RWPE1 (cell line): Measurements from ENCODE around the gene RBM27.

Experiments used
- CTCF ChIA-PET: fragments of 350-600 bp; sonication (Branson Sonifier 250); formaldehyde crosslinking; extraction: SDS; loops from one replicate; lab custom pipeline; 2021; lab: Yijun Ruan, JAX
- POLR2A ChIA-PET: fragments of 400-600 bp; formaldehyde crosslinking; extraction: SDS; loops from one replicate; lab custom pipeline; 2020; ENCODE audit warnings: antibody characterized with exemption; ENCODE audit not compliant: low non-redundant PET; lab: Yijun Ruan, JAX
- DNase-seq: peaks from one replicate; pipeline ENCODE4 v3.0.0; 2012; ENCODE audit warnings: low spot score
- H3K27ac ChIP-seq: fragments of 450-650 bp; 2 replicates; pipeline ENCODE4 v1.5.1; 2017
- CTCF ChIP-seq: fragments of 450-650 bp; conservative IDR thresholded peaks from 2 replicates; pipeline ENCODE4 v1.5.1; 2017; ENCODE audit warnings: low read depth, mild to moderate bottlenecking

RBM27 gene

GRCh38 chr5:146249801-146250200 is 46.4 kb downstream of the RBM27 start:
- POLR2A ChIA-PET, result interaction anchor here (0.6 kb wide), 1 partner anchor 8 kb away, joined by 3 read pairs; no protein-coding TSS in a partner anchor
- no peak overlapping the region for H3K27ac ChIP-seq
- no peak for DNase-seq
- no peak for TF ChIP-seq CTCF
- CTCF ChIA-PET, result no interaction called here
